Stomach (tissue), 4 donors: ENCODE measurements around the gene SEC24C.

ENCODE experiments used
- CTCF ChIP-seq, 7 experiments: fragments of 450-650 bp in 4 of 7; fragments of 200-600 bp in 3 of 7; sonication (generic) in 3 of 7; IDR thresholded peaks; one replicate each; pipeline ENCODE4 v1.5.1; 2016 to 2019; ENCODE audit warnings: antibody characterized with exemption in 7 of 7, control low read depth in 2 of 7, mild to moderate bottlenecking in 1 of 7
- POLR2A ChIP-seq, 4 donors: fragments of 450-650 bp; IDR thresholded peaks; one replicate each; pipeline ENCODE4 v1.6.1; 2016; ENCODE audit warnings: antibody characterized with exemption in 4 of 4, control low read depth in 2 of 4, mild to moderate bottlenecking in 1 of 4, moderate library complexity in 1 of 4

GRCh38 chr10:73774637-73775036 is 30.5 kb downstream of the SEC24C start:
- no peak for TF ChIP-seq POLR2A (IDR thresholded peaks at IDR 0.05)
- TF ChIP-seq CTCF (IDR thresholded peaks at IDR 0.05): no peak
